HS-5 (cell line): ENCODE data around the gene FBP2.
A peak's percentile ranks its signal among the peaks of the same experiment; 100 is the strongest.
"Not testable (repeated sequence)": the region's sequence is repeated elsewhere in the genome, so short reads cannot be mapped to it uniquely, and the experiment has no call there.

ENCODE experiments used
- DNase-seq: peaks from one replicate; pipeline ENCODE4 v3.0.0-alpha.2; 2012; ENCODE audit warnings: low read depth

Gene FBP2

DNA sequence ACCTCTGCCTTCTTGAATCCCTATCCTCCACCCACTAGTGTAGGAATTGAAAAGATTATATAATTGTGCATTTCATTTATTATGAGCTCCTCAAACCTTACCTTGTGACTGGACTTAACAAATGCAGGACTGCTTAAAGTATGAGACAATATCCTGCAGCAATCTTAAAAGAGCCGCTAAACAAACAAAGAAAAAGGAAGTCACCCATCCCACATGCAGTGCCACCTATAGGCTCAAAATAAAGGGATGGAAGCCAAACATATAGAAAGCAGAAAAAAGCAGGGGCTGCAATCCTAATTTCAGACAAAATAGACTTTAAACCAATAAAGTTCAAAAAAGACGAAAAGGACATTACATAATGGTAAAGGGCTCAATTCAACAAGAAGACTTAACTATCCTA, 30.1 kb downstream of the FBP2 start:
- no peak for DNase-seq

DNA sequence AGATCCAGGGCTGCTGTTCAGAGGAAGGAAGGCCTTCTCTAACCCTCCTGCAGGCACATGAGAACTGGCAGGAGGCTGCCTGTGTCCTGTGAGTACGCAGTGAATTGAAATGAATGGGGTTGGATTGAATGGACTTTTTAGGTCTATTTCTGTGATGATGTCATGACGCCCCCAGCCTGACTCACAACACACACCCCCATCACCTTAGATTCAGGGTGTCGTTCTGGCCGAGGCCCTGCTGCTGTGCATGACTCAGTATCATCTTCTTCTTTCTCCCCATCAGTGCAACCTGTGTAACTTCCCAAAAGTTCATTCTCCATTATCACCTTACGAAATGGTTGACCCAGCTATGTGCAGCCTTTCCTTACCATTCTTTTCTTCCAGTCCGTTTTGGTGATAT, 33.4 kb downstream of the FBP2 start:
- DNase-seq, result no peak

DNA sequence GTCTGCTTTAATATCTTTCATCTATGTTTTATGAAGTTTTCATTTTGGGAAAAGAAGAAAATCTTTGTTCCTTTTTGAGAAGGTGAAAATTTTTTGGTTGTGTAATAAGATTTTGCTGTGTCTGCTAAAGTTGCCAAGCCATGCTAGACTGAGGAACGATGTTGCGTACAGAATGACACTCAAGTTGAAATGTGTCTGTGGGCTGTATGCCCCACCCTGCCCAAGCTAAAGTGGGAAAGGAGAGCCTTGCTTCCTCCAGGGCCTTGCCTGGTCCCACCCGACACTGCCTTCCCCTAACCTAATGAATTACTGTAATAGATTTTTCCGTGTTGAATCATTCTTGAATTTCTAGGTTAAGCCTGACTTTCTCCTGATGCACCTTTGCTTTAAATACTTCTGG, 36.2 kb downstream of the FBP2 start:
- DNase-seq, result no peak

DNA sequence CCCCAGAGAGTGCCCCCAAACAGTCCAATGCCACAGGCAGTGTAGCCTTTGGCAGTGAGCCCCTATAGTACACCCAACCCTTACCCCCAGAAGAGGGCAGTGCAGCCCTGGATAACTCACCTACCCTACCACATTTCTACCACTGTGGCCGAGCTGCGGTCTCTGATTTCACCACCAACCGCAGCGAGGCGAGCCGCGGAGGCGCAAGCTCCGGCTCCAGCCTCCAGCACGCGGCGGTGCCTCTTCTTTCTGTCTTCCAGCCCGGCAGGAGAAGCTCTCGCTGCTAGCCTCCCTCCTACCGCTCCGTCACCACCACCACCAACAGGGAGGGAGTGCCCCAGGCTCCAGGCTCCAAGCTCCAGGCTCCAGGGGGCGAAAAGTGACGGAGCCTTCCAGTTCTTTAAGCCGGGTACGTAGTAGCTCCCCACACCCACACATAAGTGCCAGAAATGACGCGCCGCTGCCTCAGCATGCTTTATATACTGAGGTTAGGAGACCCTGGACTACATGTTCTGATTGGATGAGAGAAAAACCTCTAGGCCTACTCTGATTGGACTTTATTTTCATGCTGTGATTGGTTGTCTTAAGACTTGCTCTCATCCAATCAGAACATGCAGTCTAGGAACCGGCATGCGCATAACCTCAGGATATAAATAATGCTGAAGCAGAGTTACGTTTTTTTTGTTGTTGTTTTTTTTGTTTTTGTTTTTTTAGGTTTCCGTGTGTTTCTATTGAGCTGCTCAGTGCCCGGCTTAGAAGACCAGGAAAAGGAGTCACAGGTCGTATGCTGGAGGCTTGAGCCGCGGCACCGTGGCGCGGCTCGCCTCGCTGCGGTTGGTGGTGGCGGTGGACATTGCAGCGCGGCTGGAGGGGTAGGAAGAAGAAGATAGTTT, 38.9 kb downstream of the FBP2 start, which contains the start of gene PCAT7:
Gene PCAT7, plus strand, starts transcription at position 645 of the 893 bp plus-strand sequence.
- no peak for DNase-seq

DNA sequence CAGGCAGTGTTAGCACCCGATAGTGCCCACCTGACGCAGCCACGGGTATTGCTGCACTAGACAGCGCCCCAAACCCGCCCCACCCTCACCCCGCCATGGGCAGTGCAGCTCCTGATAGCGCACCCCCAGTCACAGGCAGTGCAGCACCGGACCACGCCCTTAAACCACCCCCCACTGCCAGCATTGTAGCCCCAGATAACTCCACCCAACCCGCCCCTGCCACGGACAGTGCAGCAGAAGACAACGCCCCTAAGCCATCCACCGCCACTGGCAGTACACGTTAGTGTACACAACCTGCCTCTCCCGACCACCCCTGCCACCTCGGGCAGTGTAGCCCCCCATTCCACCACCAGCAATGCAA, 39.6 kb downstream of the FBP2 start:
- DNase-seq, result no peak

DNA sequence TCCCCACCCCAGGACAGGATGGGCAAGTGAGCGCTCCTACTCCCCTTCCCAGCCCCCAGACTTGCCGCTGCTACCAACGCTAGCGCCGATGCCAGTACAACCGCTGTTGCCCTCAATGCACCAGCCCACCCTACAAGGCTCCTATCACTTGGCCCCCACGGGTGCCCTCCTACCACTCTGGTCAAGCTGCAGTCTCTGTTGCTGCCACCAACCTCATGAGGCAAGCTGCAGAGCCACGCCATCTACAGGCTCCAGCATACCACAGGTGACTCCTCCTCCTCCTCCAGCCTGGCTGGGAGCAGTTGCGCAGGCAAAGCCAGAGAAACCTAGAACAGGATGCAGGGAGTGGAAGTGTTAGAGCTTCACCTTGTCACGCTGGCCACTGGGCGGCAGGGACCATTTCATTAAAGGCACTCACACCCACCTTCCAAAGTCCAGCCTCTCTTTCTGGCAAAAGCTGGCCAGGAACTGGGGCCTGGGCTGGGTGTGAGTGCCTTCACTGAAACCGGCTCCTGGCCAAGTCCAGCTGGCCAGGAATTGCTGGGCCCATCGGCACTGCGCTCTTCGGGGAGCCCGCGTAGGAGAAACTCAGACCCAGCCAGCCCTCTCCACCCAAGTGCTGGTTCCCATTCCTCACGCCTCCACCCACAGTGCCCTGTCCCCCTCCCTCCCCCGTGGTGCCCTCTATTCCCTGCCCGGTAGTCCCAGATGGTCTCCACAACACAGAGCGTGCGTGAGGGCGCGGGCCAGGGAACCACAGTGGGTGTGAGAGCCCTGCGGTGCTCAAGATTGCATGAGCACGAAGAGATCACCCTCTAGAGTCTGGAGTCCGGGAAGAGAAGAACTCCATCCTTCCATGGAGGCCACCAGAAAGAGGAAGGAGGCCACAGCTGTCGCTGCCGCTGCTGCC, 40.3 kb downstream of the FBP2 start:
- DNase-seq, result no peak

DNA sequence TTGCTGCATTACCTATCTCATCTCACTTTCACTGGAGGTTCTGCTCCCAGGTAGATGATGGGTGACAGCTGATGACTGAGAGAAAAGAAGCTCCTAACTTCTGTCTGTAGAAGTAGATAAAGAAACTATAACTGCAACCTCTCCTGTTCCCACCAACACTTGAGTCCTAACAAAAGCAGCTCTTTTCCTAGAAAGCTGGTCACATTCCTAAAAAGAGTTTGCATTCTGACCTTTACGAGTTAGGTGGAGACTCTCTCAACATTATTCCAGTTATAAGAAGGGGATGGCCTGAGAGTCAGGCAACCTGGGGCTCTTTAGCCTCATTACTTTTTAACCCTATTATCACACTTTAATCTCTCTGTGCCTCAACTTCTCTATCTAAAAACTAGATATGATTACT, 47.7 kb downstream of the FBP2 start:
- no peak for DNase-seq

DNA sequence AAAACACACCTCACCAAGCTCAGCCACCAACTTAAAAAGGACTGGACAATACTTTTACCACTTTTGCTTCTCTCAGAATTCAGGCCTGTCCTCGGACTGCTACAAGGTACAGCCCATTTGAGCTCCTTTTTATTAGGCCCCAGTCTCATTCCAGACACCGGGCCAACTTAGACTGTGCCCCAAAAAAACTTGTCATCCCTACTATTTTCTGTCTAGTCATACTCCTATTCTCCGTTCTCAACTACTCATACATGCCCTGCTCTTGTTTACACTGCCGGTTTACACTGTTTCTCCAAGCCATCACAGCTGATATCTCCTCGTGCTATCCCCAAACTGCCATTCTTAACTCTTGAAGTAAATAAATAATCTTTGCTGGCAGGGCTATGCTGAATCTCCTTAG, 49.3 kb downstream of the FBP2 start:
- not testable (repeated sequence) for DNase-seq

DNA sequence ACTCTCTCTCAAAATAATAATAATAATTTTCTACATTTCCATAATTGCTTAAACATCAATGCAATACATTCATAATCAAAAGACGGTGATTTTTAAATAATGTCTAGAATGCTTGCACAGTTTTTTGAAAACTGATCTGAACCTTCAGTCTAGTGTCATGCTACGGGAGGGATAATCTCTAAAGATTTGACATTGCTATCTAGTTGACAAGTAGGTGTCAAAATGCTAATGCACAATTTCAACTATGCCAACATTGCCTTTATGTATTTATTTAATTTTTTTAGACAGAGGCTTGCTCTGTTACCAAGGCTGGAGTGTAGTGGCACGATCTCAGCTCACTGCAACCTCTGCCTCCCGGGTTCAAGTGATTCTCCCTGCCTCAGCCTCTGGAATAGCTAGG, 54.7 kb downstream of the FBP2 start:
- no peak for DNase-seq

DNA sequence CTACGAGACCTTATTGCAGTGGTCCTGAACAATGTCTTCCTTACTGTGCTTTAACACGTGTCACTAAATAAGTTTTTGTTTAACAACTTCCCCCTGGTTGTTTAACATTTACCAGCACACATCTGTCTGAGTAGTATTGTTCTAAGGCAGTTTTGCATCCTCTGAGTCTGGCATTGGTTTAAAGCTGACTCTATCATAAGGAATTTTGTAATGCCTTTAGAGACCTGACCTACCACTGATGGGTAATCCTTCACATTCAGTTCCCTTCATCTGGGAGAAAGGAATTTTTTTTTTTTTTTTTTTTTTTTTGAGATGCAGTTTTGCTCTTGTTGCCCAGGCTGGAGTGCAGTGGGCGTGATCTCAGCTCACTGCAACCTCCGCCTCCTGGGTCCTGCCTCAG, 58.7 kb downstream of the FBP2 start:
- peak; percentile 19 for DNase-seq

DNA sequence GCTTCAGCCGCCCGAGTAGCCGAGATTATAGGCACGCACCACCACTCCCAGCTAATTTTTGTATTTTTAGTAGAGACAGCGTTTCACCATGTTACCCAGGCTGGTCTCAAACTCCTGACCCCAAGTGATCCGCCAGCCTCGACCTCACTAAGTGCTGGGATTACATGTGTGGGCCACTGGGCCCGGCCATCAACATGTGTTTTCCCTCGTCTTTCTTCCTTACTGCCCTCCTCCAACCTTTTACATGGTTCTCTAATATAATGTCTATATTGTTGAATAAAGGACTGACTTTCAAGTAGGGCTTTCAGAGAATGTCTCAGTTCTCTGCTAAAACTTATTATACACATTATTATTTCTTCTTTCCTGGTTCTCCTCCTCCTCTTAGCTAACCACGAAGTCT, 60.0 kb downstream of the FBP2 start:
- DNase-seq, result no peak

DNA sequence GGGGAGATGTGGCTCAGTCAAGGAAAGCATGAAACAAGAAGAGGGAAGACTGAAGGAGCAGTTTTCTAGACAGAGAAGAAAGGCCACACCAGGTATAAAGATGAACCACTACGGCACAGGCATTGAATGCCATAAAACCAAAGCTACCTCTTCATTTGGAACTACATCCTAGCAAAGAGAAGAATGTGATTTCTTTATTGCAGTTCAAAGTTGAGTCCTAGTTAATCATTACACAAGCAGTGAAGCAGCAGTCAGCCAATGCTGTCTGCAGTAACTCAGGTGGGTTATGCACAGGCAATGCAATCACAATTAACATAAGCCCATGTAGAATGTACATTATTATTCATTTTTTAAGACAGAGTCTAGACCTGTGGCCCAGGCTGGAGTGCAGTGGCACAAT, 60.5 kb downstream of the FBP2 start:
- DNase-seq, result no peak

DNA sequence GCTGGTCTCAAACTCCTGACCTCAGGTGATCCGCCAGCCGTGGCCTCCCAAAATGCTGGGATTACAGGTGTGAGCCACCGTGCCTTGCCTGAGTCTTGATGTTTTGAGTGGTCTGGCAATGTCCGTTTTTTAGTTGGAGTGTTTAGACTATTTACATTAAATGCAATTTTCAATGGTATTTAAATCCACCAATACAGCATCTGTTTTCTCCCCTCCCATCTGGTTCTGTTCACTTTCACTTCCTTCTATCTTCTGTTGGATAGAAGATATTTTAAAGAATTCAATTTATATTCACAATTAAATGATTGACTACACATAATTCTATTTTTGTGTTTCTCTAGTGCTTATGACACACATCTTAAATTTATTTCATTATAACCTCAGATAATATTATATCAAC, 64.7 kb downstream of the FBP2 start:
- no peak for DNase-seq

DNA sequence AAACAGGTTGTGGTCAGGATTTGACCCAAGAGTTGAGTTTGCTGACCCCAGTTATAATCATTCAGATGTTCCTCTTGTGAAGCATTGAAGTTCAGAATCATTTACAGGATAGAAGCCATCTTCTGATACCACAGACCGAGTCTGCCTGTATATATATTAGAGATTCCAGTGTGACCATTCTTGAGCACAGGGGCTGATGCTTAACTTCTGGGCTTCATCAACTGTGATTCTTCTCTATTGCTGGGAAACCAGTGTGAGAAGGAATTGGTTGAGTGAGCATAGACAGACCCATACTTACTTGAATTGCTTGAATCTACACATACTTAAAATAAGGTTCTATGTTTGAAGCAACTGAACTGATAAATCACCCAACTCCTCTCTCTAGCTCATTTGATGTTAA, 66.7 kb downstream of the FBP2 start:
- no peak for DNase-seq

DNA sequence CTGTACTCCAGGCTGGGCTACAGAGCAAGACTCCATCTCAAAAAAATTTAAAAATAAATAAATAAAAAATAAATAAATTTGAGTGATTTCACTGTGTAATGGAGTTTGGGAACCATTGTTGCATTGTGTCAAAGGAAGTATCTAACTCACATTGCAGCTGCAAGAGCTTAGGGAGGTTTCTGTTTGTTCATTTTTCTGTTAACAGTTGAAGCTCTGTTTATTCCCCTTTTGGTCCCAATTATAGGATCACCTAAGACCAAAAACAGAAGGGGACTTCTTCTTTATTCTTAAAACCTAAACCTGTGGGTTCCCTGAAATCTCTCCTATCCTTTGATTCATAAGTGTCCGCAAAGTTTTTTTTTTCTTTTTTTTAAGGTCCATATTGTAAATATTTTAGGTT, 67.4 kb downstream of the FBP2 start:
- DNase-seq, result no peak

DNA sequence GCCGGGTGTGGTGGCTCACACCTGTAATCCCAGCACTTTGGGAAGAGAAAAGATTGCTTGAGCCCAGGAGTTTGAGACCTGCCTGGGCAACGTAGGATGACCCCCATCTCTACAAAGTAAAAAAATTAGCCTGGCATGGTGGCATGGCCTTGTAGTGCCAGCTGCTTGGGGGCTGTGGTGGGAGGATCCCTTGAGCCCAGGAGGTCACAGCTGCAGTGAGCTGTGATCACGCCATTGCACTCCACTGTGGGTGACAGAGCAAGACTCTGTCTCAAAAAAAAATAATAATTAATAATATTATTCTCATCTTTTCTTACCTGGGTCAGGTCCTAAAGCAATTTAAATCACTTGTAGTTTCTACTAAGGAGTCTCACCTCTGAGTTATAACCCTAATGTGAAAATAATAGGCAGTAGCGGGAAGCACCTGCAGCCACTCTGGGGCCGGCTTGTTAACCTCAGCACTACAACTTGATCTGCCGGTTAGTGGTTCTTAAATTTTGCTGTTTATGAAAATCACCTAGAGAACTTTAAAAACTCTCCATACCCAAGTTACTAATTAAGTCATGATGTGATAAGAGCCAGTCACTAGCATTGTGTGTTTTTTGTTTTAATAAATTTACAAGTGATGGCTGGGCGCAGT, 68.1 kb downstream of the FBP2 start:
- DNase-seq, result no peak

DNA sequence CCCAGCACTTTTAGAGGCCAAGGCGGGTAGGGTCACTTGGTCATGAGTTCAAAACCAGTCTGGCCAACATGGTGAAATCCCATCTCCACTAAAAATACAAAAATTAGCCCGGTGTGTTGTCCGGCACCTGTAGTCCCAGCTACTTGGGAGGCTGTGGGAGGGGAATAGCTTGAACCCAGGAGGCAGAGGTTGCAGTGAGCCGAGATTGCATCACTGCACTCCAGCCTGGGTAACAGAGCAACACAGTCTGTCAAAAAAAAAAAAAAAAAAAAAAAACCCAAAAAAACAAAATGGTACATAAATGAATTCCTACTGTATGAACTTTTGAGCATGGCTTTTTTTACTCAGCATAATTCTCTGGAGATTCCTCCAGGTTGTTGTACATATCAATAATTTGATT, 76.4 kb downstream of the FBP2 start:
- DNase-seq, result no peak

DNA sequence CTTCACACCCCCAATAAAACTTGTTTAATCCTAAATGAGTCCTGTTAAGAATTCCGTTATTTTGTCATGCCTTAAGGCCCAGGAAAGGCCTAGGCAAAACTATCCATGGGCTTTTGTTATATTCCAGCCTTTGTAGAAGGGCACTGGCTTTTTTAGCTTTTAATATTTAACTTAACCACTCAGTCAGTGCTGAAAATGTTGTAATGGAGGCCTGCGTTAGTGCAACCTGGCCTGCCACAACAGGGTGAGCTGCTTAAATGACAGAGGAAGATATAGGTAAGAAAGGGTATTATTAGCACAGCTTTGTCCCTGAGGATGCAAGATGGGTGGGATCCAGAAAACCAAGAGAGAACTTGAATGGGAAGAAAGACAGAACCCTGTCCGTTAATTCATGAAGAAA, 78.9 kb downstream of the FBP2 start:
- DNase-seq, result no peak

DNA sequence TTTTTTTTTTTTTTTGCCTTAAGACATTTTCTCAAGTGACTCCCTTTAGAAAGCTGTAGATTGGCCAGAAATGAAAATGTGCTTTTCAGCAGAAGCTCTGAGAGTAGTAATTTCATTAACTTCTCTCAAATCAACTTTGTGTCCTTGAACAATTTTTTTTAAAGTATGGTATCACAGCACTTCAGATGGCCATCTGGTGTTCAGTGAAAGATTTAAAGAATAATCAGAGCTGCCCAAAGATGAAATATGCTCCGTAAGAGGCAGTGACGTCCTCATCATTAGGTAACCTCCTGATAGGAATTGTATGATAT, 81.7 kb downstream of the FBP2 start:
- DNase-seq, result no peak

DNA sequence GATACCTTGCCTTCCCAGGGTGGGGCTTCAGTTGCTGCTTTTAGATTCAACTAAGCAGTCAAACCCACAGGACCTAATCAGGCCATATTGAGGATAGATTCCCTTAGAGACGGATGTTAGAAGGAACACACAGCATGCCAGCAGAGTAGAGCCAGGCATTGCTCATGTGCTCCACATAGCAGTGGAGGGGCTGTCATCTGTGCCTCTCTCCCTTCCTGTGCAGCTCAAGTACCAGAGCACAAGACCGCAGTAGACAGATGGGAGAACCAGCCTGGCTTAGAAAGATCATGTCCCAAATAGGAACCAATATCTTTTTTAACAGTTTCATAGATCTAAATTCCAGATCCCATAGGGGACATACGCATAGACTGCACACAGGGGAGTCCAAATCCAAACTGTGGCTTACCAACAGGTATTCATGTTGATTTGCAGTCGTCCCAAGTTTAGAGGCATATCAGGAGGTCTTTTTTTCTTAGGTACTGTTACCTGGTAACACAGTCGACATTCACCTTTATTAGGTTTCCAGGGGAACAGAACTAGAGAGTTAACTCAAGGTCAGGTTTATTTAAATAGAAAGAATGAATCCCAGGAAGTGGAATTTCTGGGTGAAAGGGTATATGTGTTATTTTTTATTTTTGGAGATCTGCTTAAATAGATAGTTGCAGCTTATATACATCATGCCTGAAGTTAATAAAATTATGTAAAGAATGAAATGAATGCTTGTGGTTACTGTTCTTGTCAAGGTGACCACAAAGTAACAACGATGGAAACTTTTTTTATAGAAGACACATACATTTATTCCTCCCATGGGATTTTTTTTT, 82.3 kb downstream of the FBP2 start:
- no peak for DNase-seq
